HCT116 (cell line): ENCODE measurements around the gene LCNL1.

Source experiments
- CTCF ChIP-seq, 3 experiments: fragments of 200-600 bp in 1 of 3; sonication (generic) in 1 of 3; IDR thresholded peaks in 2 of 3; conservative IDR thresholded peaks in 1 of 3; 2 replicates each; pipeline ENCODE4 v1.5.1; 2012 to 2017; ENCODE audit warnings: low read depth in 2 of 3, low read length in 2 of 3, antibody characterized with exemption in 1 of 3, borderline replicate concordance in 1 of 3, control low read depth in 1 of 3, mild to moderate bottlenecking in 1 of 3, mixed read lengths in 1 of 3, mixed run types in 1 of 3, moderate library complexity in 1 of 3; ENCODE audit not compliant: insufficient read depth in 1 of 3
- POLR2A ChIP-seq: IDR thresholded peaks from 2 replicates; pipeline ENCODE4 v1.7.0; 2011; ENCODE audit warnings: borderline replicate concordance; ENCODE audit not compliant: insufficient read depth, insufficient read length; ENCODE audit errors: extremely low read depth

GRCh38 chr9:136936645-136937170, 46.1 kb upstream of the LCNL1 start:
- TF ChIP-seq POLR2A (no peak), CTCF (IDR thresholded peaks at IDR 0.05 in 2 of 3, conservative IDR thresholded peaks at IDR 0.05 in 1 of 3; ENCODE audit: borderline replicate concordance in 1 of 3, insufficient read depth in 1 of 3, low read depth in 2 of 3, low read length in 2 of 3) (no peak)
